SK-N-SH (cell line): ENCODE results near the gene C10orf120. TPM values are rescaled to one million over a fixed set of nuclear protein-coding genes. Genes with fewer than 3 reads are reported as not detected.

ENCODE experiments used
- CTCF ChIA-PET: fragments of 300-600, 350-600 bp; formaldehyde crosslinking; extraction: SDS; loops from one replicate; lab custom pipeline; 2021; lab: Yijun Ruan, JAX
- POLR2A ChIA-PET: fragments of 350-600 bp; sonication (Branson Sonifier 250); formaldehyde crosslinking; extraction: SDS; loops from one replicate; lab custom pipeline; 2020; ENCODE audit warnings: antibody characterized with exemption, inconsistent platforms; lab: Yijun Ruan, JAX
- DNase-seq: peaks from one replicate; pipeline ENCODE4 v3.0.0; 2012
- H2AFZ ChIP-seq: fragments of 200-600 bp; sonication (generic); 2 replicates; pipeline ENCODE4 v1.8.1; 2016; ENCODE audit warnings: antibody characterized with exemption, mild to moderate bottlenecking, low read depth
- H3F3A ChIP-seq: fragments of 200-600 bp; sonication (generic); replicated peaks from 2 replicates; pipeline ENCODE3; 2016; ENCODE audit warnings: antibody characterized with exemption, mild to moderate bottlenecking; ENCODE audit not compliant: insufficient read depth
- H3K27ac ChIP-seq, 2 experiments: fragments of 200-500 bp in 1 of 2; fragments of 200-600 bp in 1 of 2; sonication (Bioruptor generic) in 1 of 2; sonication (generic), shearing (Covaris generic) in 1 of 2; 2 replicates each; pipeline versions ENCODE4 v1.5.1 to v1.6.1; 2014 to 2016; ENCODE audit warnings: low read depth in 2 of 2, inconsistent platforms in 1 of 2, low read length in 1 of 2, mild to moderate bottlenecking in 1 of 2, mixed read lengths in 1 of 2
- H3K27me3 ChIP-seq: fragments of 200-600 bp; sonication (generic), shearing (Covaris generic); 2 replicates; pipeline ENCODE4 v1.6.1; 2016; ENCODE audit warnings: mixed run types; ENCODE audit not compliant: insufficient read depth
- H3K36me3 ChIP-seq, 2 experiments: fragments of 200-500 bp in 1 of 2; fragments of 200-600 bp in 1 of 2; sonication (Bioruptor generic) in 1 of 2; sonication (generic) in 1 of 2; replicated peaks in 1 of 2; 2 replicates each; pipeline versions ENCODE3 to v1.5.1; 2014 to 2016; ENCODE audit warnings: low read length in 1 of 2, mild to moderate bottlenecking in 1 of 2; ENCODE audit not compliant: insufficient read depth in 2 of 2, control insufficient read depth in 1 of 2
- H3K4me1 ChIP-seq, 2 experiments: fragments of 200-500 bp in 1 of 2; fragments of 200-600 bp in 1 of 2; sonication (Bioruptor generic) in 1 of 2; sonication (generic), shearing (Covaris generic) in 1 of 2; 2 replicates each; pipeline versions ENCODE4 v1.5.1 to v1.6.1; 2014 to 2016; ENCODE audit warnings: low read depth in 1 of 2, low read length in 1 of 2, mixed run types in 1 of 2; ENCODE audit not compliant: insufficient read depth in 2 of 2, control insufficient read depth in 1 of 2
- H3K4me2 ChIP-seq: fragments of 200-600 bp; sonication (generic), shearing (Covaris generic); 2 replicates; pipeline ENCODE4 v1.6.1; 2017; ENCODE audit warnings: mixed run types
- H3K4me3 ChIP-seq, 2 experiments: fragments of 200-500 bp in 1 of 2; fragments of 200-600 bp in 1 of 2; sonication (Bioruptor generic) in 1 of 2; sonication (generic), shearing (Covaris generic) in 1 of 2; 2 replicates each; pipeline versions ENCODE4 v1.5.1 to v1.8.1; 2014 to 2016; ENCODE audit warnings: low read depth in 2 of 2, inconsistent platforms in 1 of 2, low read length in 1 of 2, mild to moderate bottlenecking in 1 of 2, mixed read lengths in 1 of 2, moderate library complexity in 1 of 2
- H3K79me2 ChIP-seq: fragments of 200-600 bp; sonication (generic); 2 replicates; pipeline ENCODE4 v1.8.1; 2017; ENCODE audit warnings: mild to moderate bottlenecking; ENCODE audit not compliant: insufficient read depth
- H3K9ac ChIP-seq: fragments of 200-600 bp; sonication (generic); 2 replicates; pipeline ENCODE4 v1.6.1; 2017; ENCODE audit warnings: mixed run types
- H3K9me2 ChIP-seq: fragments of 200-600 bp; sonication (generic); 2 replicates; pipeline ENCODE4 v1.6.1; 2017; ENCODE audit warnings: mixed run types
- H3K9me3 ChIP-seq: fragments of 200-600 bp; sonication (generic); 2 replicates; pipeline ENCODE4 v1.6.1; 2017; ENCODE audit warnings: mixed run types, mild to moderate bottlenecking, moderate library complexity
- H4K20me1 ChIP-seq: fragments of 200-600 bp; sonication (generic); 2 replicates; pipeline ENCODE4 v1.6.1; 2017; ENCODE audit warnings: mild to moderate bottlenecking, mixed run types; ENCODE audit not compliant: insufficient read depth
- CHD2 ChIP-seq: fragments of 150-350 bp; IDR thresholded peaks from 2 replicates; pipeline ENCODE4 v1.6.1; 2018; ENCODE audit warnings: low read length; ENCODE audit not compliant: partially characterized antibody
- ELF1 ChIP-seq: IDR thresholded peaks from 2 replicates; pipeline ENCODE4 v1.4.0; 2012
- EZH2phosphoT487 ChIP-seq: fragments of 200-600 bp; sonication (generic); IDR thresholded peaks from 2 replicates; pipeline ENCODE4 v1.6.1; 2017; ENCODE audit warnings: low read depth, mixed run types, mild to moderate bottlenecking, antibody characterized with exemption, moderate library complexity, borderline replicate concordance
- FOXM1 ChIP-seq: IDR thresholded peaks from 2 replicates; pipeline ENCODE4 v1.4.0; 2012; ENCODE audit warnings: low read depth, mild to moderate bottlenecking
- IRF3 ChIP-seq: fragments of 150-350 bp; IDR thresholded peaks from 2 replicates; pipeline ENCODE4 v1.6.1; 2016; ENCODE audit warnings: mild to moderate bottlenecking, low read depth, low read length
- JUND ChIP-seq: IDR thresholded peaks from 2 replicates; pipeline ENCODE4 v1.4.0; 2012
- MEF2A ChIP-seq: IDR thresholded peaks from 2 replicates; pipeline ENCODE4 v1.4.0; 2012; ENCODE audit warnings: low read depth, borderline replicate concordance
- NFIC ChIP-seq: IDR thresholded peaks from 2 replicates; pipeline ENCODE4 v1.4.0; 2012; ENCODE audit warnings: borderline replicate concordance
- PBX3 ChIP-seq: IDR thresholded peaks from 2 replicates; pipeline ENCODE4; 2012
- POLR2AphosphoS5 ChIP-seq: IDR thresholded peaks from 2 replicates; pipeline ENCODE4 v1.6.1; 2012; ENCODE audit warnings: low read depth, low read length
- RFX5 ChIP-seq: IDR thresholded peaks from 2 replicates; pipeline ENCODE4 v1.6.1; 2012; ENCODE audit warnings: mild to moderate bottlenecking, improper control_type of control experiment, low read length
- RXRA ChIP-seq: IDR thresholded peaks from 2 replicates; pipeline ENCODE4 v1.4.0; 2012; ENCODE audit warnings: low read depth, mild to moderate bottlenecking, borderline replicate concordance
- SMC3 ChIP-seq: IDR thresholded peaks from 2 replicates; pipeline ENCODE4 v1.6.1; 2012; ENCODE audit warnings: low read depth, low read length, improper control_type of control experiment
- TAF1 ChIP-seq: IDR thresholded peaks from 2 replicates; pipeline ENCODE4 v1.6.1; 2012; ENCODE audit warnings: low read depth, mild to moderate bottlenecking, low read length, moderate library complexity, borderline replicate concordance
- TEAD4 ChIP-seq: IDR thresholded peaks from 2 replicates; pipeline ENCODE4 v1.4.0; 2012; ENCODE audit warnings: mild to moderate bottlenecking, borderline replicate concordance; ENCODE audit not compliant: insufficient read depth
- YY1 ChIP-seq: IDR thresholded peaks from 2 replicates; pipeline ENCODE4 v1.4.0; 2012; ENCODE audit warnings: low read depth, mild to moderate bottlenecking
- ZBTB33 ChIP-seq: IDR thresholded peaks from 2 replicates; pipeline ENCODE4 v1.4.0; 2012; ENCODE audit warnings: low read depth, borderline replicate concordance
- WGBS: methylation state at CpG from one replicate; pipeline ENCODE4 v1.1.6; 2017; ENCODE audit warnings: low lambda C conversion rate; 5-methylcytosine and 5-hydroxymethylcytosine counted together
- polyA plus RNA-seq, 3 experiments: library from polyadenylated mRNA; depleted of rRNA; stranded (reverse); fragments of >200 nt; gene quantifications; 2 replicates each; pipeline ENCODE4 v1.2.3, GENCODE V29; 2012
- TF ChIP-seq, protein P1 (sequence below): fragments of 200-600 bp; sonication (generic); IDR thresholded peaks from 2 replicates; pipeline ENCODE4 v1.6.1; 2017; ENCODE audit warnings: antibody characterized with exemption, mild to moderate bottlenecking, moderate library complexity

C10orf120 gene
- polyA plus RNA-seq, 1 of the 3 experiments (the other 2 are of a cell fraction), result not detected

DNA sequence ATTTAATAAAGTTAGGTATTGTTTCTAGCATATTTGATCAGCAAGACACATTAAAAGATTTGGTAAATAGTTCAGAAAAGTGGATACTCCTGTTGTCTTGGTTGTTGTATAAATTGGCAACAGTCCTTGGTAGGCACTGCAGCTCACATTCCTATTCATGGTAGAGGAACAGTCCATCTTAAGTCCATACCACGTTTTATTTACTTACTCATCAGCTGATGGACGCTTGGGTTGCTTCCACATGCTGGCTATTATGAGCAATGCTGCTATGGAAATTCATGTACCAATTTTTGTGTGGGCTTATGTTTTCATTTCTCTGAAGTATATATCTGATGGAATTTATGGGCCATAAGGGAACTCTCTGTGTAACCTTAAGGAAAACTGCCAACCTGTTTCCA is 43.3 kb downstream of the C10orf120 start:
- Histone ChIP-seq H3K27ac (no peak overlapping the region), H3K36me3 (no peaks in the 10 kb centered on the region), H4K20me1 (no peaks in the 10 kb centered on the region), H3F3A (no peaks in the 10 kb centered on the region), H3K9me3 (no peaks in the 10 kb centered on the region), H3K27me3 (no peaks in the 10 kb centered on the region), H3K4me1 (peaks cover 0 to 4% of the 10 kb centered on the region in 2 experiments; a peak in 1 of 4 replicates), H3K9ac (no peak overlapping the region), H3K4me3 (no peak overlapping the region), H3K4me2 (no peak overlapping the region), H3K79me2 (no peaks in the 10 kb centered on the region), H3K9me2 (no peaks in the 10 kb centered on the region), H2AFZ (no peak overlapping the region)
- no peak for DNase-seq
- CTCF ChIA-PET, result interaction anchor here (1.5 kb wide), 1 partner anchor 8 kb away, joined by 7 read pairs; no protein-coding TSS in a partner anchor
- no peak for TF ChIP-seq RXRA
- no peak for TF ChIP-seq RFX5
- TF ChIP-seq JUND, result no peak
- TF ChIP-seq IRF3, result no peak
- no peak for TF ChIP-seq NFIC
- POLR2A ChIA-PET, result no interaction called here
- WGBS, result 10% methylated on average over 2 of the region's 2 CpGs

DNA sequence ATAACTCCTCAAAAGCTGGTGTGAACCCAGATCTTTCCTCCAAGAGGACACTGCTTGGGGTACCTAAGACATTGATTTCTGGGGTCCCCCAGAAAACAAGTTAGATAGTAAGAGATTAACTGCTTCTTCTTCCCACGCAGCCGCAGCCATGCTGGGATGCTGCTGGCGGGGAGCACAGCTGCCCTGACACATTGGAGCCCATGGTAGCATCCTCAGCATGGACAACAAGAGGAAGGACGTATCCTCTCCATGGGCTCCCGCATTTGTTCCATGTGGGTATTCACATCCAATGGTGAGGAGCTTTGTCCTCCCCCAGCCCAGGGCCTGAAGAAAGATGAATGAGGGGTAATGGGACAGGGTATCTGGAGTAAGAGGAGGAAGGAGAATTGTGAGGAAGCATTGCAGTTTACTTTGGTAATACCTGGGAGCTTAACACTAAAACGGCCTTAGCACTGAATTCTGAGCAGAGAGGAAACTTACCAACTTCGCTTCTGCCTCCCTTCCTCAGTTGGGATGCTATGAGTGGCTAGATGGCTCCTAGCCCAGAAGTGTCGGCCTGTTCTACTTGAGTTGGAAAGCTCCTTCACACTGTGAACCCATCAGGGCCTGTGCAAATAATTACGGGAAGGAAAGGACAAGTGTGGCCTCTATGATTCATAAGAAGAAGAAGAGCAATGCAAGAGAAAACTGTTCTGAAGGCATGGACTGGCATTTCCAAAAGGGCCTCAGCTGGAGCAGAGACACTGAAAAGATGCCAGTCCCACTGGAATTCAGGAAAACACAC is 43.9 kb downstream of the C10orf120 start:
- Histone ChIP-seq H2AFZ (no peak overlapping the region), H3K79me2 (no peaks in the 10 kb centered on the region), H3K27ac (no peak overlapping the region), H3K9ac (no peak overlapping the region), H3K9me2 (no peaks in the 10 kb centered on the region), H4K20me1 (no peaks in the 10 kb centered on the region), H3K4me2 (no peak overlapping the region), H3K4me3 (no peak overlapping the region), H3F3A (no peaks in the 10 kb centered on the region), H3K36me3 (no peaks in the 10 kb centered on the region), H3K4me1 (peaks cover 0 to 4% of the 10 kb centered on the region in 2 experiments; a peak in 1 of 4 replicates), H3K27me3 (no peaks in the 10 kb centered on the region), H3K9me3 (no peaks in the 10 kb centered on the region)
- ChIA-PET POLR2A (no interaction called here), CTCF (interaction anchor here (0.7 kb wide), 1 partner anchor 35 kb away, joined by 3 read pairs; no protein-coding TSS in a partner anchor)
- WGBS, result 36% methylated on average over 9 of the region's 9 CpGs
- no peak for DNase-seq
- TF ChIP-seq PBX3 (no peak), SMC3 (no peak), YY1 (no peak), JUND (no peak), IRF3 (no peak), POLR2AphosphoS5 (no peak), CHD2 (no peak), EZH2phosphoT487 (no peak), TAF1 (no peak), ELF1 (no peak), ZBTB33 (no peak), MEF2A (no peak), FOXM1 (no peak), TEAD4 (no peak)
- TF ChIP-seq, protein P1, sequence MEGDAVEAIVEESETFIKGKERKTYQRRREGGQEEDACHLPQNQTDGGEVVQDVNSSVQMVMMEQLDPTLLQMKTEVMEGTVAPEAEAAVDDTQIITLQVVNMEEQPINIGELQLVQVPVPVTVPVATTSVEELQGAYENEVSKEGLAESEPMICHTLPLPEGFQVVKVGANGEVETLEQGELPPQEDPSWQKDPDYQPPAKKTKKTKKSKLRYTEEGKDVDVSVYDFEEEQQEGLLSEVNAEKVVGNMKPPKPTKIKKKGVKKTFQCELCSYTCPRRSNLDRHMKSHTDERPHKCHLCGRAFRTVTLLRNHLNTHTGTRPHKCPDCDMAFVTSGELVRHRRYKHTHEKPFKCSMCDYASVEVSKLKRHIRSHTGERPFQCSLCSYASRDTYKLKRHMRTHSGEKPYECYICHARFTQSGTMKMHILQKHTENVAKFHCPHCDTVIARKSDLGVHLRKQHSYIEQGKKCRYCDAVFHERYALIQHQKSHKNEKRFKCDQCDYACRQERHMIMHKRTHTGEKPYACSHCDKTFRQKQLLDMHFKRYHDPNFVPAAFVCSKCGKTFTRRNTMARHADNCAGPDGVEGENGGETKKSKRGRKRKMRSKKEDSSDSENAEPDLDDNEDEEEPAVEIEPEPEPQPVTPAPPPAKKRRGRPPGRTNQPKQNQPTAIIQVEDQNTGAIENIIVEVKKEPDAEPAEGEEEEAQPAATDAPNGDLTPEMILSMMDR, result no peak
